ENCODE data around the gene KRT20. TPM values are rescaled to one million over a fixed set of nuclear protein-coding genes. Genes with fewer than 3 reads are reported as not detected.

The KRT20 gene
- total and polyA plus RNA-seq, 4 donors: not detected

DNA sequence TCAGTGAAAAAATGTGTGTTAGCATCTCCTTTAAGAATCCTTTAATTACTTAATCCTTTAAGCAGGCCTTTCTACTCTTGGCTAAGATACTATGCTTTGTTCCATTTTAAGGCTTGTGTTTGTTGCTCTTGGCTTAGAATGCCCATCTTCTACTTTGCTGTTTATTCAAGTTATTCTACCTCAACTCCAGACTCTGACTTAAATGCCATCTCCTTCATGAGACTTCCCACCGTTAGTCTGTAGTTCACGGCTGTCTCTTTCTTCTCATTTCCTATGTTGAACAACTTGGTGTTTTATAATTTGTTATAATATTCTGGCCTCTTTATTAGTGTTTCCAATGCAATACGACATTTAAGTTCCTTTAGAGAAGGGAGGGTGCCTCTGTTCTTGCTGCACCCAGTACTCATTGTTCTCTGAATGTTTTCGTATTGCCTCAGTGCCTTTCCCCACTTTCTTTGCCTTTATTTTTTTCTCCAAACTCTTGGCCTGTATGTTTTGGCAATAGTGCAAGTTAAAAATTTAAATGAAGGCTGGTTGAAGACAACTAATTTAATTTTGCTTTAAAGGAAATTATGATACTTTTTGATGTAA is 56.5 kb downstream of the KRT20 start:
- no peak for DNase-seq (ENCODE audit: low spot score)
- Histone ChIP-seq H3K4me3 (ENCODE audit: low read depth in 1 of 3, low read length in 3 of 3) (no peak overlapping the region), H3K9ac (ENCODE audit: low read depth in 1 of 2, low read length in 2 of 2) (no peak overlapping the region), H3K9me3 (ENCODE audit: control insufficient read depth in 4 of 4, low read length in 3 of 4) (no peaks in the 10 kb centered on the region), H3K27ac (ENCODE audit: low read depth in 1 of 2, low read length in 2 of 2) (no peak overlapping the region), H3K4me1 (ENCODE audit: control insufficient read depth in 4 of 4, insufficient read depth in 4 of 4, low read length in 3 of 4) (no peaks in the 10 kb centered on the region), H3K27me3 (ENCODE audit: control insufficient read depth in 4 of 4, insufficient read depth in 4 of 4, low read length in 3 of 4) (no peaks in the 10 kb centered on the region), H3K36me3 (ENCODE audit: control insufficient read depth in 4 of 4, insufficient read depth in 3 of 4, low read depth in 1 of 4, low read length in 3 of 4) (no peaks in the 10 kb centered on the region)
- 93% methylated on average over 4 of the region's 4 CpGs for WGBS
- TF ChIP-seq GABPA (IDR thresholded peaks at IDR 0.05 in 1 of 2, conservative IDR thresholded peaks at IDR 0.05 in 1 of 2) (no peak), RAD21 (IDR thresholded peaks at IDR 0.05) (no peak), JUND (IDR thresholded peaks at IDR 0.05) (no peak), YY1 (IDR thresholded peaks at IDR 0.05) (no peak)
- TF ChIP-seq, protein P1, sequence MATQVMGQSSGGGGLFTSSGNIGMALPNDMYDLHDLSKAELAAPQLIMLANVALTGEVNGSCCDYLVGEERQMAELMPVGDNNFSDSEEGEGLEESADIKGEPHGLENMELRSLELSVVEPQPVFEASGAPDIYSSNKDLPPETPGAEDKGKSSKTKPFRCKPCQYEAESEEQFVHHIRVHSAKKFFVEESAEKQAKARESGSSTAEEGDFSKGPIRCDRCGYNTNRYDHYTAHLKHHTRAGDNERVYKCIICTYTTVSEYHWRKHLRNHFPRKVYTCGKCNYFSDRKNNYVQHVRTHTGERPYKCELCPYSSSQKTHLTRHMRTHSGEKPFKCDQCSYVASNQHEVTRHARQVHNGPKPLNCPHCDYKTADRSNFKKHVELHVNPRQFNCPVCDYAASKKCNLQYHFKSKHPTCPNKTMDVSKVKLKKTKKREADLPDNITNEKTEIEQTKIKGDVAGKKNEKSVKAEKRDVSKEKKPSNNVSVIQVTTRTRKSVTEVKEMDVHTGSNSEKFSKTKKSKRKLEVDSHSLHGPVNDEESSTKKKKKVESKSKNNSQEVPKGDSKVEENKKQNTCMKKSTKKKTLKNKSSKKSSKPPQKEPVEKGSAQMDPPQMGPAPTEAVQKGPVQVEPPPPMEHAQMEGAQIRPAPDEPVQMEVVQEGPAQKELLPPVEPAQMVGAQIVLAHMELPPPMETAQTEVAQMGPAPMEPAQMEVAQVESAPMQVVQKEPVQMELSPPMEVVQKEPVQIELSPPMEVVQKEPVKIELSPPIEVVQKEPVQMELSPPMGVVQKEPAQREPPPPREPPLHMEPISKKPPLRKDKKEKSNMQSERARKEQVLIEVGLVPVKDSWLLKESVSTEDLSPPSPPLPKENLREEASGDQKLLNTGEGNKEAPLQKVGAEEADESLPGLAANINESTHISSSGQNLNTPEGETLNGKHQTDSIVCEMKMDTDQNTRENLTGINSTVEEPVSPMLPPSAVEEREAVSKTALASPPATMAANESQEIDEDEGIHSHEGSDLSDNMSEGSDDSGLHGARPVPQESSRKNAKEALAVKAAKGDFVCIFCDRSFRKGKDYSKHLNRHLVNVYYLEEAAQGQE (IDR thresholded peaks at IDR 0.05): no peak
- TF ChIP-seq, protein P2, sequence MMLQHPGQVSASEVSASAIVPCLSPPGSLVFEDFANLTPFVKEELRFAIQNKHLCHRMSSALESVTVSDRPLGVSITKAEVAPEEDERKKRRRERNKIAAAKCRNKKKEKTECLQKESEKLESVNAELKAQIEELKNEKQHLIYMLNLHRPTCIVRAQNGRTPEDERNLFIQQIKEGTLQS (IDR thresholded peaks at IDR 0.05): no peak

DNA sequence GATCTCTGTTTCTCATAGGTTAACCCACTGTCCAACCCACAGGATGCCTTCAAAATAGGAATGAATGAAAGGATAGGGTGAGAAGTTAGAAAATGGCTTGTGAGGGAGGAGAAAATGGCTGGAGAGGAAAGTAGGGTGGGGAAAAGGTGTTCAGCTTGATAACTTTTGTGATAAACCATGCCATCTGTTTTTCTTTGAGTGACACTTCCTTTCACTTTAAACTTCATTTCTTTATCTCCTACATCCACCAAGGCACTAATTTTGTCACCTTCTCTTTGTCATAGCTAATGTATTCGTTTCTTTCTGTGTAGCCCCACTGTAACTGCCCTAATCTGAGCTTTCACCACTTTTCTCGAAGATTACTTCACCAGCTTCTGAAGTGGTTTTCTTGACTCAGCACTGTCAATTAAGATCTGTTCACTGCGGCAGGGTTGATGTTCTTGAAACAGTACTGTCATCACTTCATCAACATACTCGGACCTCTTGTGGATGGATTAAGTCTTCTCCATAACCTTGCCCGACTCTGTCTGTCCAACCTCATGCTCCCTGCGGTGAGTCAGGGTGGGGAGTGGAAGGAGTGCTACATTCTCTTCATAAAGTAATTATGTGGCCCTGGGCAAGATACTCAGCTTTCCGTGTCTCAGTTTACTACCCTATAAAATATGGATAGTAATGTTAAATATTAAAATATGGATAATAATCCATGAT is 57.1 kb downstream of the KRT20 start:
- Histone ChIP-seq H3K4me1 (ENCODE audit: control insufficient read depth in 4 of 4, insufficient read depth in 4 of 4, low read length in 3 of 4) (no peaks in the 10 kb centered on the region), H3K27ac (ENCODE audit: low read depth in 1 of 2, low read length in 2 of 2) (no peak overlapping the region)
- TF ChIP-seq RXRA (IDR thresholded peaks at IDR 0.05) (no peak), JUND (IDR thresholded peaks at IDR 0.05) (no peak), EGR1 (IDR thresholded peaks at IDR 0.05; ENCODE audit: low read depth in 2 of 2) (no peak), SP1 (IDR thresholded peaks at IDR 0.05) (no peak), GABPA (IDR thresholded peaks at IDR 0.05 in 1 of 2, conservative IDR thresholded peaks at IDR 0.05 in 1 of 2) (no peak), TAF1 (conservative IDR thresholded peaks at IDR 0.05) (no peak)
- TF ChIP-seq, protein P3, sequence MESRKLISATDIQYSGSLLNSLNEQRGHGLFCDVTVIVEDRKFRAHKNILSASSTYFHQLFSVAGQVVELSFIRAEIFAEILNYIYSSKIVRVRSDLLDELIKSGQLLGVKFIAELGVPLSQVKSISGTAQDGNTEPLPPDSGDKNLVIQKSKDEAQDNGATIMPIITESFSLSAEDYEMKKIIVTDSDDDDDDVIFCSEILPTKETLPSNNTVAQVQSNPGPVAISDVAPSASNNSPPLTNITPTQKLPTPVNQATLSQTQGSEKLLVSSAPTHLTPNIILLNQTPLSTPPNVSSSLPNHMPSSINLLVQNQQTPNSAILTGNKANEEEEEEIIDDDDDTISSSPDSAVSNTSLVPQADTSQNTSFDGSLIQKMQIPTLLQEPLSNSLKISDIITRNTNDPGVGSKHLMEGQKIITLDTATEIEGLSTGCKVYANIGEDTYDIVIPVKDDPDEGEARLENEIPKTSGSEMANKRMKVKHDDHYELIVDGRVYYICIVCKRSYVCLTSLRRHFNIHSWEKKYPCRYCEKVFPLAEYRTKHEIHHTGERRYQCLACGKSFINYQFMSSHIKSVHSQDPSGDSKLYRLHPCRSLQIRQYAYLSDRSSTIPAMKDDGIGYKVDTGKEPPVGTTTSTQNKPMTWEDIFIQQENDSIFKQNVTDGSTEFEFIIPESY (IDR thresholded peaks at IDR 0.05): no peak

More for the DNA sequence above, 57.1 kb downstream of the KRT20 start:
- no peak for DNase-seq (ENCODE audit: low spot score)
- H3K36me3 ChIP-seq (ENCODE audit: control insufficient read depth in 4 of 4, insufficient read depth in 3 of 4, low read depth in 1 of 4, low read length in 3 of 4): no peaks in the 10 kb centered on the region
- WGBS: 87% methylated on average over 7 of the region's 7 CpGs
- no peak overlapping the region for H3K9ac ChIP-seq (ENCODE audit: low read depth in 1 of 2, low read length in 2 of 2)
- H3K4me3 ChIP-seq (ENCODE audit: low read depth in 1 of 3, low read length in 3 of 3): no peak overlapping the region
- H3K27me3 ChIP-seq (ENCODE audit: control insufficient read depth in 4 of 4, insufficient read depth in 4 of 4, low read length in 3 of 4): no peaks in the 10 kb centered on the region
- H3K9me3 ChIP-seq (ENCODE audit: control insufficient read depth in 4 of 4, low read length in 3 of 4): no peaks in the 10 kb centered on the region

Other genes with a start within 250 kb of the KRT20 start
- gene SMARCE1, start 237.4 kb downstream of the KRT20 start, total RNA-seq: 10 to 100 TPM; 33.8 to 38.9 TPM
- gene SMARCE1, start 237.4 kb downstream of the KRT20 start, polyA plus RNA-seq: 10 to 100 TPM; 25.0 to 40.8 TPM
- gene KRT222, start 220.1 kb downstream of the KRT20 start, total RNA-seq: 1 to 10 TPM; 2.7 to 5.6 TPM
- 1 to 10 TPM; 1.9 to 3.1 TPM for gene KRT222, start 220.1 kb downstream of the KRT20 start, polyA plus RNA-seq
- gene KRT24, start 181.5 kb downstream of the KRT20 start, total RNA-seq: not detected
- gene KRT24, start 181.5 kb downstream of the KRT20 start, polyA plus RNA-seq: not detected
- not detected for gene KRT25, start 129.9 kb downstream of the KRT20 start, total RNA-seq
- not detected for gene KRT25, start 129.9 kb downstream of the KRT20 start, polyA plus RNA-seq
- not detected for gene KRT26, start 113.0 kb downstream of the KRT20 start, total RNA-seq
- not detected for gene KRT26, start 113.0 kb downstream of the KRT20 start, polyA plus RNA-seq
- gene KRT27, start 102.7 kb downstream of the KRT20 start, total RNA-seq: not detected
- gene KRT27, start 102.7 kb downstream of the KRT20 start, polyA plus RNA-seq: not detected
- gene KRT28, start 85.3 kb downstream of the KRT20 start, total RNA-seq: not detected
- gene KRT28, start 85.3 kb downstream of the KRT20 start, polyA plus RNA-seq: not detected
- gene KRT10, start 62.6 kb downstream of the KRT20 start, total RNA-seq: 1 to 10 TPM; 1.6 to 3.4 TPM
- 10 to 100 TPM; 10.8 to 52.5 TPM for gene KRT10, start 62.6 kb downstream of the KRT20 start, polyA plus RNA-seq
- gene KRT12, start 18.0 kb downstream of the KRT20 start, total RNA-seq: not detected
- gene KRT12, start 18.0 kb downstream of the KRT20 start, polyA plus RNA-seq: not detected
- 1 to 10 TPM in 1 of 2 donors, under 1 TPM in 1; 0.09 to 1.3 TPM for gene KRT23, start 52.4 kb upstream of the KRT20 start, total RNA-seq
- gene KRT23, start 52.4 kb upstream of the KRT20 start, polyA plus RNA-seq: under 1 TPM in 1 of 2 donors, not detected in 1; 0.24 TPM
- gene KRT39, start 81.7 kb upstream of the KRT20 start, total RNA-seq: not detected
- gene KRT39, start 81.7 kb upstream of the KRT20 start, polyA plus RNA-seq: not detected
- gene KRT40, start 99.1 kb upstream of the KRT20 start, total RNA-seq: not detected
- not detected for gene KRT40, start 99.1 kb upstream of the KRT20 start, polyA plus RNA-seq
- gene KRTAP3-3, start 108.9 kb upstream of the KRT20 start, total RNA-seq: not detected
- not detected for gene KRTAP3-3, start 108.9 kb upstream of the KRT20 start, polyA plus RNA-seq
- not detected for gene KRTAP3-2, start 114.7 kb upstream of the KRT20 start, total RNA-seq
- not detected for gene KRTAP3-2, start 114.7 kb upstream of the KRT20 start, polyA plus RNA-seq
- not detected for gene KRTAP3-1, start 123.9 kb upstream of the KRT20 start, total RNA-seq
- gene KRTAP3-1, start 123.9 kb upstream of the KRT20 start, polyA plus RNA-seq: not detected
- gene KRTAP1-5, start 142.0 kb upstream of the KRT20 start, total RNA-seq: not detected
- not detected for gene KRTAP1-5, start 142.0 kb upstream of the KRT20 start, polyA plus RNA-seq
- gene KRTAP1-4, start 145.0 kb upstream of the KRT20 start, total RNA-seq: not detected
- not detected for gene KRTAP1-4, start 145.0 kb upstream of the KRT20 start, polyA plus RNA-seq
- gene KRTAP1-3, start 149.6 kb upstream of the KRT20 start, total RNA-seq: not detected
- gene KRTAP1-3, start 149.6 kb upstream of the KRT20 start, polyA plus RNA-seq: not detected
- gene KRTAP1-1, start 156.2 kb upstream of the KRT20 start, total RNA-seq: not detected
- gene KRTAP1-1, start 156.2 kb upstream of the KRT20 start, polyA plus RNA-seq: not detected
- gene KRTAP2-1, start 162.1 kb upstream of the KRT20 start, total RNA-seq: not detected
- gene KRTAP2-1, start 162.1 kb upstream of the KRT20 start, polyA plus RNA-seq: not detected
- gene KRTAP2-2, start 170.0 kb upstream of the KRT20 start, total RNA-seq: not detected
- not detected for gene KRTAP2-2, start 170.0 kb upstream of the KRT20 start, polyA plus RNA-seq
- gene KRTAP2-3, start 174.9 kb upstream of the KRT20 start, total RNA-seq: not detected
- not detected for gene KRTAP2-3, start 174.9 kb upstream of the KRT20 start, polyA plus RNA-seq
- gene KRTAP2-4, start 180.6 kb upstream of the KRT20 start, total RNA-seq: not detected
- gene KRTAP2-4, start 180.6 kb upstream of the KRT20 start, polyA plus RNA-seq: not detected
- not detected for gene KRTAP4-7, start 198.9 kb upstream of the KRT20 start, total RNA-seq
- not detected for gene KRTAP4-7, start 198.9 kb upstream of the KRT20 start, polyA plus RNA-seq
- not detected for gene KRTAP4-8, start 212.9 kb upstream of the KRT20 start, total RNA-seq
- not detected for gene KRTAP4-8, start 212.9 kb upstream of the KRT20 start, polyA plus RNA-seq
- not detected for gene KRTAP4-16, start 217.0 kb upstream of the KRT20 start, total RNA-seq
- gene KRTAP4-16, start 217.0 kb upstream of the KRT20 start, polyA plus RNA-seq: not detected
- not detected for gene KRTAP4-9, start 220.1 kb upstream of the KRT20 start, total RNA-seq
- not detected for gene KRTAP4-9, start 220.1 kb upstream of the KRT20 start, polyA plus RNA-seq
- not detected for gene KRTAP4-11, start 233.1 kb upstream of the KRT20 start, total RNA-seq
- gene KRTAP4-11, start 233.1 kb upstream of the KRT20 start, polyA plus RNA-seq: not detected
- not detected for gene KRTAP4-12, start 238.9 kb upstream of the KRT20 start, total RNA-seq
- gene KRTAP4-12, start 238.9 kb upstream of the KRT20 start, polyA plus RNA-seq: not detected